Measurements from ENCODE around the gene PROB1.
"Not testable (repeated sequence)": the region's sequence is repeated elsewhere in the genome, so short reads cannot be mapped to it uniquely, and the experiment has no call there.

PROB1 gene

GRCh38 chr5:139392324-139392677, 2.6 kb downstream of the PROB1 start:
- no peak for DNase-seq

- no peak for DNase-seq
Observed at GRCh38 chr5:139391570-139392323, 3.2 kb downstream of the PROB1 start.

- DNase-seq = no peak
Observed at GRCh38 chr5:139390639-139391569, 4.0 kb downstream of the PROB1 start.

- DNase-seq = no peak
Observed at GRCh38 chr5:139389701-139390638, 4.9 kb downstream of the PROB1 start, which contains the start of gene MZB1. Gene MZB1 (minus strand): TSS chr5:139389913. CDS start chr5:139389856, 57 bp downstream.

GRCh38 chr5:139388198-139388821, 6.6 kb downstream of the PROB1 start:
- no peak for DNase-seq

GRCh38 chr5:139387611-139388197, 7.2 kb downstream of the PROB1 start:
- no peak for DNase-seq

GRCh38 chr5:139386956-139387355, 7.9 kb downstream of the PROB1 start:
- not testable (repeated sequence) for DNase-seq

- DNase-seq = no peak
Observed at GRCh38 chr5:139386050-139386438, 8.9 kb downstream of the PROB1 start.

GRCh38 chr5:139385061-139386049, 9.5 kb downstream of the PROB1 start:
- no peak for DNase-seq

- DNase-seq = no peak
Observed at GRCh38 chr5:139384591-139385051, 10.3 kb downstream of the PROB1 start.

- DNase-seq = no peak
Observed at GRCh38 chr5:139383993-139384590, 10.8 kb downstream of the PROB1 start.

- no peak for DNase-seq
Observed at GRCh38 chr5:139383275-139383992, 11.5 kb downstream of the PROB1 start, which contains the start of gene SLC23A1. Gene SLC23A1 (minus strand): TSS chr5:139383297. CDS start chr5:139383253, 44 bp downstream.

- DNase-seq = no peak
Observed at GRCh38 chr5:139382807-139383206, 12.1 kb downstream of the PROB1 start.

GRCh38 chr5:139381837-139382761, 12.8 kb downstream of the PROB1 start:
- DNase-seq = no peak

- no peak for DNase-seq
Observed at GRCh38 chr5:139379626-139380449, 15.1 kb downstream of the PROB1 start.

GRCh38 chr5:139378941-139379361, 16.0 kb downstream of the PROB1 start:
- DNase-seq = no peak
